ENCODE data around the gene HCST.
"Not testable (repeated sequence)": the region's sequence is repeated elsewhere in the genome, so short reads cannot be mapped to it uniquely, and the experiment has no call there.

The HCST gene, protein sequence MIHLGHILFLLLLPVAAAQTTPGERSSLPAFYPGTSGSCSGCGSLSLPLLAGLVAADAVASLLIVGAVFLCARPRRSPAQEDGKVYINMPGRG

DNA sequence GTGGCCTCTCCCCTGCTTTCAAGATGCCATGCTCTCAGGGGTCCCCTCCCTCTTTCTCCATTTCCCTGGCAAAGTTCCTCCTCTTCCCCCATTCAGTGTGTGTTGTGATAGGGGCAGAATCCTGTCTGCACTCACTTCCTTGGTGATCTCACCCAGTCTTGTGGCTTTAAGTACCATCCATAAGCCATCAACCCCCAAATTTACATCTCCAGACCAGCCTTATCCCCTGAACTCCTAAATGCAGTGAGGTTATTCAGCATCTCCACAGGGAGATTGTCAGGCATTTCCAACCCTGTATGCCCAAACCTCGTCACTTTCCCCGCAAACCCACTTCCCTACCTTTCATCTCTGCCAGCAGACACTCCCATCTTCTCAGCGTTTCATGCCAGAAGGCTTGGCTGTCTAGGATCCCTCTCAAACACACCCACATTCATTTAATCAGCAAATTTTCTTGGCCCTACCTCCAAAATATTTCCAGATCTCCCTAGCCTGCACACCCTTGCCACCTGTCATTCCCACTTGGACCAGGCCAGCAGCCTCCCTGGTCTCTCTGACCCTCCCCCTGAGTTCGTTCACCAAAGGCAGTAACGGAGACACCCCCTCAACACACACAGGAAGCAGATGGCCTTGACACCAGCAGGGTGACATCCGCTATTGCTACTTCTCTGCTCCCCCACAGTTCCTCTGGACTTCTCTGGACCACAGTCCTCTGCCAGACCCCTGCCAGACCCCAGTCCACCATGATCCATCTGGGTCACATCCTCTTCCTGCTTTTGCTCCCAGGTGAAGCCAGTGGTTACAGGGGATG is at the start of gene HCST:
Gene HCST, plus strand, starts transcription at position 676 of the 808 bp plus-strand sequence. Its CDS starts 65 bp downstream, at position 741.
- DNase-seq (ENCODE audit: low read depth in 1 of 2, low spot score in 1 of 2) = peak in 1 of 2 donors; percentile 13

- no peak for DNase-seq (ENCODE audit: low read depth in 1 of 2, low spot score in 1 of 2)
These were observed 49.1 kb upstream of the HCST start for GRCh38 chr19:35853038-35853756.

DNA sequence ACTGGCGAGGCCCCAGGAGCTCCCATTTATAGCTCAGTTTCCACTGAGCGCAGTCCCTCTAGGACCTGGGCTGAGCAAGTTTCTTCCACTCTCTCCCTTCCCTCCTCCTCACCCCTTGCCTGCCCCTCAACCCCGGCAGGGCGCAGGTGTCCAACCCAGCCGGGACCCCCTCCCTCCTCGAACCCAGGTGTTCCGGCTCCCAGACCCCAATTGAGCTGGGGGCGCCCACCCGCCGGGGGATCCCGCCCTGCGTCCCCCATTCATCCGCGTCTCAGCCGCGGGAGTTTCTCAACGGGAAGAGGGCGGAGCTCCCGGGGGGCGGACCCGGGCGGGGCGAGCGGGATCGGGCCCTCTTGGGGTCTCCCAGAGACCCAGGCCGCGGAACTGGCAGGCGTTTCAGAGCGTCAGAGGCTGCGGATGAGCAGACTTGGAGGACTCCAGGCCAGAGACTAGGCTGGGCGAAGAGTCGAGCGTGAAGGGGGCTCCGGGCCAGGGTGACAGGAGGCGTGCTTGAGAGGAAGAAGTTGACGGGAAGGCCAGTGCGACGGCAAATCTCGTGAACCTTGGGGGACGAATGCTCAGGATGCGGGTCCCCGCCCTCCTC is 45.7 kb upstream of the HCST start, which contains the start of gene KIRREL2:
Gene KIRREL2, plus strand, starts transcription at position 366 of the 604 bp plus-strand sequence. Its CDS starts 209 bp downstream, at position 575.
- DNase-seq (ENCODE audit: low read depth in 1 of 2, low spot score in 1 of 2) = no peak

GRCh38 chr19:35858311-35858710 is 44.0 kb upstream of the HCST start:
- DNase-seq (ENCODE audit: low read depth in 1 of 2, low spot score in 1 of 2) = no peak

DNA sequence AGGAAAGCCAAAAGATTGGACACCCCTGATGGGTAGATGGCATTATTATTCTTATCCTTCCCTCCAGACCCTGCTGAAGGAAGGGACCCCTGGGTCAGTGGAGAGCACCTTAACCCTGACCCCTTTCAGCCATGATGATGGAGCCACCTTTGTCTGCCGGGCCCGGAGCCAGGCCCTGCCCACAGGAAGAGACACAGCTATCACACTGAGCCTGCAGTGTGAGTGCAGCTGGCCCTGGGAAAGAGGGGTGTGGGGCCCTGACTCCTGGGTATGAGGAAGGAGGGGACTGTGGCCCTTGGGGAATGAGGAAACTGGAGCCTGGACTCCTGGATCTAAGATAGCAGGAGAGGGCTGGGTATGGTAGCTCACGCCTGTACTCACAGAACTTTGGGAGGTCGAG is 42.9 kb upstream of the HCST start:
- DNase-seq (ENCODE audit: low read depth in 1 of 2, low spot score in 1 of 2) = no peak

DNA sequence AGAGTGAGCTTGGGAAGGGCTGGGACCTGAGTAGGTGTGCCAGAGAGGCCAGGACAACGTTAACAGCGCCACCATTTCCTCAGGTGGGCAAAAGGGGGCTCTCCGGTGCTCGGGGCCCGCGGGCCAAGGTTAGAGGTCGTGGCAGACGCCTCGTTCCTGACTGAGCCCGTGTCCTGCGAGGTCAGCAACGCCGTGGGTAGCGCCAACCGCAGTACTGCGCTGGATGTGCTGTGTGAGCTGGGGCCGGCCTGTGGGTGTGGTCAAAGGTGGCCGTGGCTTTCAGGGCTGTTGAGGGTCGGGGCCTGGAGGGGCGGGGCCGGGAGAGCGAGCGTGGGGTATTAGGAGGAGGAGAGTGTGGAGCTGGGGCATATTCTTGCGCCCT is 41.9 kb upstream of the HCST start:
- DNase-seq (ENCODE audit: low read depth in 1 of 2, low spot score in 1 of 2) = no peak

DNA sequence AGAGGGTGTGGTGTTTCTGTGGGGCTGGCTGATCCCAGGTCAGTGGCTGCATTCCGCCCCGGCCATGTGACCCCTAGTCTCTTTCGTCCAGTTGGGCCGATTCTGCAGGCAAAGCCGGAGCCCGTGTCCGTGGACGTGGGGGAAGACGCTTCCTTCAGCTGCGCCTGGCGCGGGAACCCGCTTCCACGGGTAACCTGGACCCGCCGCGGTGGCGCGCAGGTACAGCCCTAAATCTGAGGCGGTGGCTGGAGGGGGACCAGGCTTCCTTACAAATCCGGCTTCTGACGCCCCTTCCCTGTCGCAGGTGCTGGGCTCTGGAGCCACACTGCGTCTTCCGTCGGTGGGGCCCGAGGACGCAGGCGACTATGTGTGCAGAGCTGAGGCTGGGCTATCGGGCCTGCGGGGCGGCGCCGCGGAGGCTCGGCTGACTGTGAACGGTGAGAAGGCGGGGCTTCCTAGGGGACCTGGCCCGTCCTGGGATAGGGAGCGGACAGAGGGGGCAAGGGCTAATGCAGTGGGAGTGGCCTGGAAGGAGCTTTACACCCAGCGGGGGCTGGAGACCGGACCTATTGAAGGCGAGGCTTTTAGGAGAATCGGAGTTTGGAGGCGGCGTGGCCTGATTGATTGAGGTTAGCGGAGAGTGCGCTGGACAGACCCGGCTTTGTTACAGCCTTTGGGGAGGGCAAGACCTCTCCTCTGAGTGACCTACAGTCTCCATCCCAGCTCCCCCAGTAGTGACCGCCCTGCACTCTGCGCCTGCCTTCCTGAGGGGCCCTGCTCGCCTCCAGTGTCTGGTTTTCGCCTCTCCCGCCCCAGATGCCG is 41.3 kb upstream of the HCST start:
- DNase-seq (ENCODE audit: low read depth in 1 of 2, low spot score in 1 of 2) = no peak

DNA sequence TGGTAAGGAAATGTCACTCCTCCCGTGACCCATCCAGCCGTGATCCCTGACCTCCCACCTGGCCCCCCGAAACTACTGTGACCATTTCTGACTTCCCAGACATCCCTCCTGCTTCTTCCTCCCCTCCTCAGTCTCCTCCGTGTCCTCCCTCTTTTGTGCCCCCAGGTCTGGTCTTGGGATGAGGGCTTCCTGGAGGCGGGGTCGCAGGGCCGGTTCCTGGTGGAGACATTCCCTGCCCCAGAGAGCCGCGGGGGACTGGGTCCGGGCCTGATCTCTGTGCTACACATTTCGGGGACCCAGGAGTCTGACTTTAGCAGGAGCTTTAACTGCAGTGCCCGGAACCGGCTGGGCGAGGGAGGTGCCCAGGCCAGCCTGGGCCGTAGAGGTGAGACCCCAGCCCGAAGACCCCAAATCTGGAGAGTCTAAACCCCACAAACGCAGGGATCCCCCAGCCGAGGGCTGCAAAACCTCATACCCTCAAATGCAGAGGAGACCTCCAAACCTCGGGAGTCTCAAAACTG is 40.6 kb upstream of the HCST start:
- no peak for DNase-seq (ENCODE audit: low read depth in 1 of 2, low spot score in 1 of 2)

DNA sequence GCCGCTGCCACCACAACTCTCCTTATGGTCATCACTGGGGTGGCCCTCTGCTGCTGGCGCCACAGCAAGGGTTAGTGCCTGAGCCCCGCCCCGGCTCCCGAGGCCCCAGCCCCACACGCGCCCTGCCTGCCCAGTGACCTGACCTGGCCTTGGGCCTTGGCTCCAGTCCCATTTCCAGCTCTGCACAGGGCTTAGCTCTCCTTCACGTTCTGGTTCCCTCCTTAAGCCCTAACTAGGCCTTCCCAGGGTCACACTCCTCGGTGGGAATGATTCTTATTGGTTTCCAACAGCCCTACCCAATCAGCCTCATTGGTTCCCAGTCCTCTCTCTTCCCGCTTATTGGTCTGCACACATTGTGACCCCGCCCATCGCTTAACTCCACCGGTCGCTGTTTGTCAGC is 39.8 kb upstream of the HCST start:
- no peak for DNase-seq (ENCODE audit: low read depth in 1 of 2, low spot score in 1 of 2)

GRCh38 chr19:35863018-35863417 is 39.3 kb upstream of the HCST start:
- DNase-seq (ENCODE audit: low read depth in 1 of 2, low spot score in 1 of 2) = no peak

DNA sequence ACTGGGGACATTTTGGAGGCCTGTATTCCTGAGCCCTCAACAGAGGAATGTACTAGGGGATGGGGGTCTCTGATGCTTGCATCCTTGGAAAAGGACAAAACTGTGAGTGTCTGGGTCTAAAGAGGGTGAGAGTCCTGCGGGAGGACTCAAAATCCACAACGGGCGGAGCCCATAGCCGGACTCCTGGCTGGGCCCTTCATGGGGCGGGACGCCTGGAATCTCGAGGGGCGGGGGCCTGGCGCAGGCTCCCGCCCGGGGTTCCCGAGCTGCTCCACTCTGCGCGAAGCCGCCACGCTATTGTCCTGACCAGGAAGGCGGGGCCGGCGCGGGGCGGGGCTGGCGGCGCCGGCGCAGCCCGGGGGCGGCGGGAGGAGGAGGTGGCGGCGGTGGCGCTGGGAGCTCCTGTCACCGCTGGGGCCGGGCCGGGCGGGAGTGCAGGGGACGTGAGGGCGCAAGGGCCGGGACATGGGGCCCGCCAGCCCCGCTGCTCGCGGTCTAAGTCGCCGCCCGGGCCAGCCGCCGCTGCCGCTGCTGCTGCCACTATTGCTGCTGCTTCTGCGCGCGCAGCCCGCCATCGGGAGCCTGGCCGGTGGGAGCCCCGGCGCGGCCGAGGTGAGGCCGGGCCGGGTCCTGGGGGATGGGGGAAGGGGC is 34.0 kb upstream of the HCST start, which contains the start of gene APLP1:
Gene APLP1, plus strand, starts transcription at position 403 of the 651 bp plus-strand sequence. Its CDS starts 63 bp downstream, at position 466.
- DNase-seq (ENCODE audit: low read depth in 1 of 2, low spot score in 1 of 2) = peak; percentile 29 to 58

DNA sequence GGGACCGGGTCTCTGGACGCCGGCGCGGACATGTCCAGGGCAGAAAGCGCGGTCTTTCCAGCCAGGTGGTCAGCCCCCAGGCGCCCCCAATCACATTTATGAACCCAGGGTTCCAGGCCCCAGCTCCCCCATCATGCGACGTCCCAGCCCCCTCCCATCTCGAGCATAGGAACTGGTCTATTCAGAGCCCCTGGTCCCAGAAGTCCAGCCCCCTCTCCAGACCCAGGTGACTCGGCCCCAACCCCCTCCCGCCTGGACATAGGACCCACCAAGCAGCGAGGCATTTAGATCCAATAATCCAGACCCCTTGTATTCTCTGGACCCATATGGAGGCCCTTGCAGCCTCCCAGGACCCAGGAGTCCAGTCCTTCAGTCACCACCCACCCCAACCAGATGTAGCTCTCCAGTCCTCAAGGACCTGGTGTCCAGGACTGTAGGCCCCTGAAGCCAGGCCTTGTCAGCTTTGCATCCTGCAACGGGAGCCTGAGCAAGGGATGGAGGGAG is 33.5 kb upstream of the HCST start:
- no peak for DNase-seq (ENCODE audit: low read depth in 1 of 2, low spot score in 1 of 2)

GRCh38 chr19:35869327-35870123 is 32.8 kb upstream of the HCST start:
- peak; percentile 49 to 64 for DNase-seq (ENCODE audit: low read depth in 1 of 2, low spot score in 1 of 2)

GRCh38 chr19:35870124-35870736 is 32.1 kb upstream of the HCST start:
- not testable (repeated sequence) for DNase-seq (ENCODE audit: low read depth in 1 of 2, low spot score in 1 of 2)

GRCh38 chr19:35870798-35871197 is 31.5 kb upstream of the HCST start:
- no peak for DNase-seq (ENCODE audit: low read depth in 1 of 2, low spot score in 1 of 2)

- no peak for DNase-seq (ENCODE audit: low read depth in 1 of 2, low spot score in 1 of 2)
These were observed 30.7 kb upstream of the HCST start for GRCh38 chr19:35871611-35872010.

DNA sequence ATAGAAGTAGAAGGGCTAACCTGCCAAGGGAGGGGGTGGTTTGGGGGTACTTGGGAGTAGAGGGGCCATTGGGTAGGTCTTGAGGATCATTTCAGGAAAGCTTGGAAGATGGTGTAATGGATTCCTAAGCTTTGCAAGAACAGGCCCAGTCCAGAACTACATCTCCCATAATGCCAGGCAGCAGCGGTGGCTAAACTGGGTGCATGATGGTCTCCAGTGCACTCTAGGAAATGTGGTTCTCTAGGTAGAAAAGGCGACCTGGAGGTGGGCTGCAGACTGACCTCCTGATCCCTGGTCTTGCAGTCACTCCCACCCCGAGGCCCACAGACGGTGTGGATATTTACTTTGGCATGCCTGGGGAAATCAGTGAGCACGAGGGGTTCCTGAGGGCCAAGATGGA is 30.1 kb upstream of the HCST start:
- DNase-seq (ENCODE audit: low read depth in 1 of 2, low spot score in 1 of 2) = no peak

DNA sequence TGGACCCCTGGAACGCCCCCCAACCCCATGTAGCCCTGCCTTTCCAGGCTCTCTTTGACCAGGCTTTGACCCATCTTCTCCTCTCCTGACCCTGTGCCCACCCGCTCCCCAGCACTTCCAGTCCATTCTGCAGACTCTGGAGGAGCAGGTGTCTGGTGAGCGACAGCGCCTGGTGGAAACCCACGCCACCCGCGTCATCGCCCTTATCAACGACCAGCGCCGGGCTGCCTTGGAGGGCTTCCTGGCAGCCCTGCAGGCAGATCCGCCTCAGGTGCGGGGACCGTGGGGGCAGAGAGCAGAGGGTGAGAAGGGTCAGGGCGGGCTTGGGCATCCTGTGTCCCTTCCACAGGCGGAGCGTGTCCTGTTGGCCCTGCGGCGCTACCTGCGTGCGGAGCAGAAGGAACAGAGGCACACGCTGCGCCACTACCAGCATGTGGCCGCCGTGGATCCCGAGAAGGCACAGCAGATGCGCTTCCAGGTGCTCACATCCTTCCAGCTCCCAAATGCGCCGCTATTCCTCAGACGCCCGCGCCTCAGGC is 27.9 kb upstream of the HCST start:
- DNase-seq (ENCODE audit: low read depth in 1 of 2, low spot score in 1 of 2) = no peak
